GF-D8 (cell line): ENCODE measurements around the gene WSCD2.

Source experiments
- DNase-seq: peaks from one replicate; lab custom pipeline; 2025; lab: John Stamatoyannopoulos, UW

WSCD2 gene

DNA sequence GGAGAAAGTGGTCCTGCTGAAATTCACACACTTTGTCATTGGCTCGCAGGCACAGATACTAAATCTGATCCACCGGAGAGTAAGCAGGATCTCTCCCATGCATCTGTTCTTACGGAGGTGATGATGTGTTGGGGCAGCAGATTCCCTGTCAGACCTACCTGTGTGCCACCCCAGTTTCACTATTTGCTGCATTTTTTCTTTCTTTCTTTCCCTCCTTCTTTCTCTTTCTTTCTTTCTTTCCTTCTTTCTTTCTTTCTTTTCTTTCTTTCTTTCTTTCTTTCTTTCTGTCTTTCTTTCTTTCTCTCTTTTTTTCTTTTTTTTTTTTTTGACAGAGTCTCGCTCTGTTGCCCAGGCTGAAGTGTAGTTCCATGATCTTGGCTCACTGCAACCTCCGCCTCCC is 37.4 kb downstream of the WSCD2 start:
- no peak for DNase-seq

DNA sequence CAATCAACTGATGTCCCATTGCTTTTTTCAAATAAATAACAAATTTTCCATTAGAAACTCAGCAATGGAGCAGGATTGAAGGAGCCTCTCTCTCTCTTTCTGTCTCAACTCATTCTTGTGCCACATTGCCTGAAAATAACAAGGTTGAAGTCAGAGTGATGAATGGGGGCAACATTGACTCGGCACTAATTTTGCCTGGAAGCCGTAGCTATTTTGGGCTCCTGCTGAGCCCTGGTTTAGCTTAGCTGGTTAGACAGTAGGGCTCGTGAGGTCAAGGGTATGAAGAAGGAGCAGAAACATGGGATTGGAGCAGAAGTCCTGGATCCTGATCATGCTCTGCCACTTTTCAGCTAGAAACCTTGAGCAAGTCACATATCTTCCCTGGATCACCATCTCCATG is 38.9 kb downstream of the WSCD2 start:
- DNase-seq = no peak

DNA sequence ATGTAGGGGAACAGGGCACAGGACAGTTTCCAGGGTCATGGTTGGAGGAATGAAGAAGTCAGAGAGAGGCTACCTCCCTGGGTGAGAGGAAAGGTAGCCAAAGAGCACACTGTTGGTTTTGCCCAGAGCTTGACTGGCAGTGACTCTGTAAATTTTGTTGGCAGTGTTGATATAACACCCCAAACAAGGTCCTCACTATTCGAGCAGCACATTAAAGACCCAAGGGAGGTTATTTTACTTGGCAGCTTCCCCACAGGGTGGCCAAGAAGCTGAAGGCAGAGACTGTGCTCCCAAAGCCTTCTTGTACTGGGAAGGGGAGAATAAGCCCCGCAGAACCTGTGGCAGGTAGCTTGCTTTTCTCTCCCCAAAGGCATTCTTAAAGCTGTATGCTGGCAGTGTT is 40.6 kb downstream of the WSCD2 start:
- DNase-seq = no peak

DNA sequence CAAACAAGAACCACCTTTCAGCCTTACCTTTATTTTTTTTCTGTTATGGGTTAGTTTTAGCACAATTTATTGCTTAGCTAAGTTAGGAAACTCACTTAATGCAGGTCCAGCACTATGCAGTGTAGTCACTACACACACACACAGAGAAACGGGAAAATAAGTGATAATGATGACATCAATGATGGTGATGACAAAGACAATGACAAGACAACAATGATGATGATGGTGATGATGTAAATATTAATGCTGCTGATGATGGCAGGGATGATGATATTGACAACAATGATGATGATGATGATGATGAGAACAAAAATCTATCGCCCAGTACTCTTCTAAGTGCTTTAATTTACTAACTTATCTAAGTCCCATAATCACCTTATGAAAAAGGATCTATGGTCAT is 41.1 kb downstream of the WSCD2 start:
- no peak for DNase-seq

DNA sequence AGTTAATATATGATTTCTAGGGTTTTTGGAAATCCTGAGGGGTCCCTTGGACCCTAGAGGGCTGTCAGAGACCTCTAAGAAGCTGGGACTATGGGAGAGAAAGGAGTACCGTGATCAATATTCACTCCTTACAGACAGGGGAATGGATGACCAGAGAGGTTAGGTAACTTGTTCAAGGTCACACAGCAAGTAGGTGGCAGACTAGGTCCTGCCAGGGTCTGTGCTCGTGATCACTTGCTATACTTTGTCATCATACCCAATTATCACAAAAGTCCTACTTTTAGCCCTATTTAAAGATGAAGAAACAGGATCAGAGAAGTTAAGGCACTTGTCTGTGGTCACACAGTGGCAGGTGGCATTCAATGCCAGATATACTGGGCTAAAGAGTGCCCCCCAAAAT is 42.9 kb downstream of the WSCD2 start:
- DNase-seq = no peak

DNA sequence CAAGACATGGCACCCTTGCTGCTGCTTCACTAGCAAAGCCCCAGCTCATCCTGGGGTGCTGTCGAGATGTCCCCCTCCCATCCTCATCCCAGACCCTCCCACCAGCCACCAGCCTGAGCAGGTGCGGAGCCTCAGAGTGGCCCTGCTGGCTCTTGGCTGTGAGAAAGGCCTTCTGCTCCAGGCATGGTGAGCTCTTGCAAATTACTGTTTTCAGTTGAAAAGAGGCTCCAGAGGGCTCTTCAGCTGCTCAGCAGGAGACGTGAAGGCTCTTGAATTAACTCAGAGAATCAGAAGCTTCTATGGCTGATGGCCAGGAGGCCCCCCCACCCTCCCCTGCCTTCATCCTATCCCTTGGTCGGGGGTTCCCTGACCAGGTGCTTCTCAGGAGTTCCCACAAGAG is 44.1 kb downstream of the WSCD2 start:
- DNase-seq = no peak

DNA sequence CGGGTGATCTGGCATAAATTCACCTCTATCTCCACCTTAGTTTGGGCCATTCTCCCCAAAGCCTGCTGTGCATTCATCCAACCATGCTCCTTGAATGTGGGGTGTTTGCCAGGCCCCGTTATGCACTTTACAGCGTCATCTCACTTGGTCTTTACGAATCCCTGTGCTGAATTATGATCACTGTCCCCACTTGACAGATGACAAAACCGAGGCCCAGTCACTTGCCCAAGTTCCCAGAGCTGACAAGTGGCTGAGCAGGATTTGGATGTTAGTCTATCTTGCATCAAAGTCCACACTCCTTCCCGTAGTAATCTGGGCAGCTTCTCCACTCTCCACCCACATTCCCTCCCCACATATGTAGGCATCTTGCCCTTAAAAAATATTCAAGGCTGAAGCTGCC is 44.8 kb downstream of the WSCD2 start:
- no peak for DNase-seq

DNA sequence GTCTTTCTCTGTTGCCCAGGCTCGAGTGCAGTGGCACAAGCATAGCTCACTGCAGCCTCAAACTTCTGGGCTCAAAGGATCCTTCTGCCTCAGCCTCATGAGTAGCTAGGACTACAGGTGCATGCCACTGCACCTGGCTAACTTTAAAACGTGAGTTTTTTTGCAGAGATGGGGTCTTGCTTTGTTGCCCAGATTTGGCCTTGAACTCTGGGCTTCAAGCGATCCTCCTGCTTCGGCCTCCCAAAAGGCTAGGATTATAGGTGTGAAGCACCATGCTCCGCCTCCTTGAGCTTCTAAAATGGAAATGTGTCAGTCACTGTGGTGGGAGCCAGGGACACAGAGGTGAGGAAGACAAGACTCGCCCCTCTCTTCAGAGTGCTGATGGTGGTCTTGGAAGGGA is 45.6 kb downstream of the WSCD2 start:
- DNase-seq = no peak

DNA sequence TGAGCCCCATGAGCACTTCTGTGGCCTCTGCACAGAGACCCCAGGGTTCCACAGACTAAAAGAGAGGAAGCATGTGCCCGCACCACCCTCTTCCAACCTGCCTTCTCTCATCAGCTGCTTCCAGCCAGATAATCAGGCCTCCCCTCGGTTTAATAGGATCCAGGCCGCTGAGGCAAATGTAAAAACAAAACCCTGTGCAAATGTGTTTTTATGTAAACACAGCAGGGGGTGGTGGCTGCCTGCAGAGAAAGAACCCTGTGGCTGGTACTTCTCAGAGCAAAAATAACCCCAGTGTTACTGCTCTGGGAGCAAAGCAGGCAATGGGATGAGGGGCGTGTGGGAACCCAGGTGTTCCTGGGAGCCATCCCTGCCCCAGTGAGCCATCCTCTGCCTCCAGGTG is 46.2 kb downstream of the WSCD2 start:
- DNase-seq = no peak

DNA sequence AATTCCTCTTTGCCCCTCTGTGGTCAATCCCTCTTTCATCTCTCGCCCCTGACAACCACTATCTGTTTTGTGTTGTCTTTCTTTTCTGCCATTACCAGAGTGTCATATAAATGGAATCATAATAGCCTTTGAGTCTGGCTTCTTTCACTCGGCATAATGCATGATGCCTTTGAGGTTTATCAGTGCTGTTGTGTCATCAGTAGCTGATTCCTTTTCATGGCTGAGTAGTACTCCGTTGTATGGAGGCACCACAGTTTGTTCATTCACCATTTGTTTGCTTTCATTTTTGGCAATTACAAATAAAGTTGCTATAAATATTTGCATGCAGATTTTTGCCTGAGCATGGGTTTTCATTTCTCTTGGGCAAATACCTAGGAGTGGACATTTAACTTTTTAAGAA is 47.2 kb downstream of the WSCD2 start:
- no peak for DNase-seq

DNA sequence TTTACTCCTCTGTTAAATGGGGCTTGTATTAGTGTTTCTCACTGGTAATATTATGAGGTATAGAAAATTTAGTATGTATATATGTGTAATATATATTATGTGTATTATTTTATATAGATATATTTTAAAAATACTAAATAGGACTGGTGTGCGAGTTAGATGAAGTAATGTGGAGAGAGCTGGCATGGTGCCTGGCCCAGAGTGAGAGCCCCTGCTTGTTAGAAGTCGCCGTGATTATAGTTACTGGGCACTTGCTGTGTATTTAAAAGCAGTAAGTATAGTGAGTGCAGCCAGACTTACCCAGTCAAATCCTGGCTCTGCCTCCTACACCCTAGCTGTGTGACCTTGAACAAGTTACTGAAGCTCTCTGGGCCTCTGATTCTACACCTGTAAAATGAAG is 48.0 kb downstream of the WSCD2 start:
- no peak for DNase-seq

DNA sequence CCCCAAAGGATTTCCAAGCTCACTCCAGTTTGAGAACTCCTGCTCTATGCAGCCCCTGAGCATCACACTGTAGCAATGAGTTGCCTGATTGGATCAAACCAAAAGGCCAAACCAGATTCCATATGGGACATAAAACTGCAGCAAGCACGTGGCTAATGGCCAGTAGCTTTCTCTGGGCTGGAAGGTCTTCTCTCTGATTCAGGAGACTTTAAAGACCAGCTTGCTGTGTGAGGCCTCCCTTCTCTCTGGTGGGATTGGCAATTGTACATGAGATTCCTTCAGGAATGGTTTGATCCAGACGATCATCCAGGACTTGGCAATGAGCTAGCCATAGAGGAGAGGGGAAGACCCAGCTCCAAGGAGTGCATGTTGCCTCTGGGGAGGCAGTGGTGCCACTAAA is 50.2 kb downstream of the WSCD2 start:
- no peak for DNase-seq

DNA sequence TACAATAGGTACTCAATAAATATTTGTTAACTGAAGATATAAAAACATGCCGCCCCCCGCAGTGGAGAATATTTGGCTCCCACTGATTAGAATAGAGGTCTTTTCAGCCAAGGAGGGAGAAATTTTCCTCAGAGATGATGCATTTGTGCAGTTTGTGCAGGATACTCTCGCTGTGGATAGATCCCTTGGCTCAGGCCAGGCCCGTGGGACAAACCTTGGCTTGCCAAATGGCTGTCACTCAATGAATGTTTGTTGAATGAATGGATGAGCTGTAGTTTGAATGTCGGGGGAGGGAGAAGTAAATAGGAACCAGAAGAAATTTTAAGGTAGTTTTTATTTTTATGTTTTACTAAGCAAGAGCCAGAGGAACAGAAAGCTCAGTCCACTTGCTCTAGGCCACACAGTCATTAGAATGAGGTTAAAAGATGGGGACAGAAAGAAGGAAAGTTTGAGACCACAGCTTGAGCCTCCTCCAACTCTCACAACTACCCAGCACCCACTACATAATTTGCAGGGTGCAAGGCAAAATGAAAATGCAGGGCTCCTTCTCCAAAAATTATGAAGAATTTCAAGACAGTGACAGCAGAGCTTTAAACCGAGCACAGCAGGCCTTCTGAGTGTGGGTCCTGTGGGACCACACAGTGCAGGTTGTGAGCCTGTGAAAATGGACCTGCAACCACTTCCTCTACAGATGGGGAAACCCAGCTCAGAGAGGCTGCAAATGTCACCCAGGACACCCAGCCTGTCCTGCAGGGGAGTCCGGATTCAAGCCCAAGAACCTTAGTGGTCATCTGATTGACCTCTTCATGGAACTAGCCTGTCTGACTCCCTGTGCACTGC is 51.4 kb downstream of the WSCD2 start:
- DNase-seq = no peak

DNA sequence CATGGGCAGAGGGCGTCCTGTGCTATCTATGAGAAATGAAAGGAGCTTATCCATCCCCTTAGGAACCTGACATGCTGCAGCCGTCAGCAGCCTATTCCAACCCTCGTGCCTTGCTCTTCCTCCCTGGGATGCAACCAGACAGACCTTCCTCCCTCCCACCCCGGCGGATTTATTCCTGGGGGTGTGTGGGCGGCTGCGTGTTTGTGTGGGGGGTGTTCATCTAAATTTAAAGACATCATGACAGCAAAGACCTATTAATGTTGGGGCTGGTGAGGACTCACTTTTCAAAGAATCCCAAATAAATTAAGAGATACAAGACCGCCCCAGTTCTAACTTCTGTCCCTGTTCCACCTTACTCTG is 52.0 kb downstream of the WSCD2 start:
- no peak for DNase-seq

DNA sequence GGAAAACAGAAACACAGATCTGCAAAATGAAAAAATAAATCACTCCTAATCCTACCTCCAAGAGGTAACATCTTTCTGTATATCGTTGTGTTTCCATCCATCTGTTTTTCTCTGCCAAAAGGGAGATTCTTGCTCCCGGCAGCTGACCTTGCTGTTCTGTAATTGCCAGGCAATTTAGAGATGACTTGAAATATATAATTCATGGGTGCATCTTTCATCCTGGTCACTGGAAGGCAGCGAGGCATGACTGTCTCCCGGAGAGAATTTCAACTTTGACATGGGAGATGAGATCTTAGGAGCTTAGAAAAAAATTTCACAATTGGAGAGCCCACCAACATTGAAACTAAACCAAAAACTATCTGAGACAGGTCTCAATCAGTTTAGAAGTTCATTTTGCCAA is 53.0 kb downstream of the WSCD2 start:
- no peak for DNase-seq

DNA sequence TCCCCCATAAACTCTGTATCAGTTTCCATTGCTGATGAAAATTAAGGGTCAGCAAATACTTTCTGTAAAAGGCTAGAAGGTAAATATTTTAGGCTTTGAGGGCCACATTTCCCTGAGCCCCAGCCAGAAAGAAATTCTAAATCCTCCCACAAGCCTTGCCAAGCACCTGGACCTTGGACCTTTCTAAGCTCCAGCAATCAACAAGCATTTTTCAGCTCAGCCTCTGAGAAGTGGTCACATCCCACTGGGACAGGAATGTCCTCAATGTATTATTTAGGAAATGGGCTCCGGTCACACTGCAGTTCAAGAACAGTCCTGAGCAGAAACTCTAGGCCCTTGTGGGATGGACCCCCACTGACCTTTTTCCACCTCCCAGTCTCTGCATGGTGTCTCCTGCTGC is 55.9 kb downstream of the WSCD2 start:
- no peak for DNase-seq

DNA sequence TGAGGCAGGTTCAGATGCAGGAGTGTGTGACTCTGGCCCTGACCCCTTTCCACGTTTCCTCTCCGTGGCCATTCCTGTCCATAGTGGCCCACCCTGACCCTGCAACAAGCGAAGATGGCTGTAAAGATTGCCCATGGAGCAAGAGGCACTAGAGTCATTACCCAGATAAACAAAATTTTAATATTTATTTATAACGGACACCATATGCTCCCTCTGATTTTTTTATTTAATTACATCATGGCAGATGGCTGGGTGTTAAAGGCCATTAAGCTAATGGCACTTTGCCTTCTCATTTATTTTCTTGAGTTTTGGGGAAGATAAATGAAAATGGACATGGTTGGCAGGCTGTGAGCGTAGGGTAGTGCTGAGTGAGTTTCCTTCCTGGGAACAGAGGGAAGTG is 58.7 kb downstream of the WSCD2 start:
- no peak for DNase-seq

DNA sequence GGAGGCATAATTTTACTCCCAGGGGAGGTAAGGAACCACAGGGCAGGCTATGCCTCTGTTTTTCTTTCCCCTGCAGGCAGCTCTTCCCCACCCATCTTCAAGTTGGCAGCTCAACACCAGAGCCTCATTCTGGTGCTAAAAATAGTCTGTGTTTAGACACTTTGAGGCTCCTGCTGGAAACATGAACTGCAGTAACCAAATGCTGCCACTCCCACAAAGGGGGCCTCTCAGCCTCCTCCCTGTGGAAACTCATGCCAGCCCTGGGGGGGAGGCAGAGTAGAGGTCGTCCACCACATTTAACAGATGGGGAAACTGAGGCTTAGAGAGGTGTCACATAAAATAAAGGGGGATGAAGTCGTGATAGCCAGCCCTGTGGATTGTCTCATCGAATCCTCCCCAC is 61.4 kb downstream of the WSCD2 start:
- no peak for DNase-seq

DNA sequence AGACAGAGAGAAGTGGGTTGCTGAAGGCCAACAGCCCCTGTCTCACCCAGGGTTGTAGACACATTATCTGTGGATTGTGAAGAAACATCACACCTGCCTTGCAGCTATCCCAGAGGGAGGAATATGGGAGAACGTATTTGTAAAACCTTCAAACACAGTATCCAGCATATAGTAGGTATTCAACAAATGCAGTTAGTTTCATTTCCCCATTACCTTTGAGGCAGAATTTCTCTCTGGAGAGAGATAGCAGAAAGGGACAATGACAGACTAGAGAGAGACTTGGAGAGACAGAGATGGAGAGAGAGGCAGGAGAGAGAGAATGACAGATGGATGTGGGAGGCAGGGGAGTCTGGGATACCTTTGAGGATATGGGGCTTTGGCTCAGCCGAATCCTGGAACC is 62.0 kb downstream of the WSCD2 start:
- DNase-seq = no peak

DNA sequence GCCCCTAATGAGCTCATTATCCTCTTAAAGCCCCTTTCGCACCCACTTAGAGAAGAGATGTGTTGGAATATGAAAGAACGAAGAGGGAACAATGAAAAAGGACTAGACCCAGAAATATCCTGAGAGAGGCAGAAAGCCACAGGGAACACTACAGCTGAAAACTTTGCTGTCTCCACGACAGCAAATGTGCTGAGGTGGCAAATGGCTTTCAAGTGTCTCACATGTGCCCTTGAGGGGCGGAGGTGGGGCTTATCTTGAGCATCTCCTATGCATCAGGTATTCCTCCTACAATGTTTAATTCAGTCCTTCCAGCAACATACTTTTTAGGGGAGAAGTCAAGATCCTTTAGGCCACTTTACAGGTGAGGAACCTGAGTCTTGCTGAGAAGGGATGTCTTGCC is 62.9 kb downstream of the WSCD2 start:
- no peak for DNase-seq

DNA sequence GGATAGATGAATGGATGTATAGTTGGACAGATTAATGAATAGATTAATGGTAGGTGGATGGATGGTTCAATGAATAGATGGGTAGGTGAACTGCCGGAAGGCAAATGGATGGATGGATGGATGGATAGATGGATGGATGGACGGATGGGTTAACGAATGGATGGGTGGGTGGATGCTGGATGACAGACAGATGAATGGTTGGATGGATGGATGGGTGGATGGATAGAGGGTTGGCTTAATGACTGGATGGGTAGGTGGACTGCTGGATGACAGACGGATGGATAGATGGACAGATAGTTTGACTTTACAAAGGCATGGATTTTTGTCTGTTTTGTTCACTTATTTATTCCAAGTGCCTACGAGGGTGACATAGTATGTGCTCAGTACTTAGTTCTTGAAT is 64.4 kb downstream of the WSCD2 start:
- DNase-seq = no peak

DNA sequence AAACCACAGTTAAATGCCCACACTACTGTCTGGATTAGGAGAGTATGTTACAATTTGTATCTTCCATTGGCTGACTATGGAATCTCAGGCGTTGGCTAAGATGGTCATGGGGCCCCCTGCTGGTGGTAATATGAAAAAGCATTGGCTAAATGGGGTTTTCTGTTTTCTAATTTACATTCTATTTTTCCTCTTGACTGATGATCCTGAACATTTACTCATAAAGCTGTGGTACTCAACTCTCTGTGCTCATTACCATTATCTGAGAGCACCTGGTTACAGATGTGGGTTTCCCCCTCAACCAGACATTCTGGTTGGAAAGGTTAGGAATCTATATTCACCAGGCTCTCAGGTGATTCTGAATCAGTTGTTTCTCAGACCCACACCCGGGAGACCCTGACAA is 64.8 kb downstream of the WSCD2 start:
- DNase-seq = no peak

DNA sequence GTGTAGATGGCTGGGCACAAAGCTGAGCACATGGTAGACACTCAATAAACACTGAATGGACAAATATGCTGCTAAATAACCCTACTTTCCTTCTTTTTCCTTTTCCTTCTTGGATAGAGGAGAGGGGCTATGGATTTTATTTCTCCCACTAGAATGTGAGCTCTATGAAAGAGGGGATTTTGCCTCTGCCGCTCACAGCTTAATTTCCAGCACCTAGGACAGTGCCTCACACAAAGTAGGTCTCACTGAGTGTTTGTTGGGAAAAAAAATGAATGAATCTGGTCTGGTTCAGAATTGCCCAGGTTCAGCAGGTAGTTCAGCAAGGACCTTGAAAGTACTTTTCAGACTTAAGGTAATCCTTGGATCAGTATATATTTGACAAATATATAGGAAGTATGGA is 65.5 kb downstream of the WSCD2 start:
- DNase-seq = no peak

DNA sequence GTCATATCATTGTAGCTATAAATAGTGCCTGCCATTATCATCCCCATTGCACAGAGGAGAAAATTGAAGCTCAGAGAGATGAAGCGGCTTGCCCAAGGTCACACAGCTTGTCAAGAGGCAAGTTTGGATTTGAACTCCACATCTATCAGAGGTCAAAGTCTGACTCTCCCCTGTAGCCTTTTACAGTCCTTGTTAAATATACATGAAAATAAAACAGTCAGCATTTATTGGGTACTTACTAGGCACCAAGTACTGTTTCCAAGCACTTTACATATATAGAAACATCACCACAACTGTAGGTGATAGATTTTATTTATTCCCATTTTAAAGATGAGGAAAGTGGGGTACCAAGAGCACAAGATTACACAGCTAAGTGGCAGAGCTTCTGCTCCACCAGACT is 67.2 kb downstream of the WSCD2 start:
- DNase-seq = no peak

DNA sequence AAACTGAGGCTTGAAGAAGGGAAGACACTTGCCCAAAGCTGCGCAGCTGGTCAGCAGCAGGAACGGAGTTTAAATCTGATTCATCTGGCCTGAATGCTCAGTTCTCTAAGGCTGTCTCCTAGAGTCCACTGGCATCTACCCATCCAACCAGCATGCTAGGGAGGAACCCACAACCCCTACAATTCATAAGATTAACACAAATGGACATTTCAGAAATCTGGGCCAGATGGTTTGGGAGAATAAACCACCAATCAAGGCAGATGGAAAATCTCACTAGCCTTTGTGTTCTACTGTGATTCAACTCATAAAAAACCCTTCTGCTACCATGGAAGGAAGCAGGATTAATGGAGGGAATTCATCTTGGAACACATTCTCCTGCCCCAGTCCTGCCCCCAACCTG is 67.8 kb downstream of the WSCD2 start:
- DNase-seq = no peak
